Measurements from ENCODE around the gene TMEM63B. TPM values are rescaled to one million over a fixed set of nuclear protein-coding genes. Genes with fewer than 3 reads are reported as not detected.
"Not testable (repeated sequence)": the region's sequence is repeated elsewhere in the genome, so short reads cannot be mapped to it uniquely, and the experiment has no call there.

The TMEM63B gene
- total RNA-seq, 2 experiments from 2014 or later = 16.0 to 17.8 TPM

DNA sequence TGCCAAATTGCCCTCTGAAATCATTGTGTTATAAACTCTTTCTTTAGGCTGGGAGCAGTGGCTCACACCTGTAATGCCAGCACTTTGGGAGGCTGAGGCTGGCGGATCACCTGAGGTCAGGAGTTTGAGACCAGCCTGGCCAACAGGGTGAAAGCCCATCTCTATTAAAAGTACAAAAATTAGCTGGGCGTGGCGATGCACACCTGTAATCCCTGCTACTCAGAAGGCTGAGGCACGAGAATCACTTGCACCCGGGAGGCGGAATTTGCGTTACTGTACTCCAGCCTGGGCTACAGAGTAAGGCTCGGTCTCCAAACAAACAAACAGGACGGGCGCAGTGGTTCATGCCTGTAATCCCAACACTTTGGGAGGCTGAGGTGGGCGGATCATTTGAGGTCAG, 69.0 kb downstream of the TMEM63B start:
- POLR2A ChIA-PET, CTCF ChIA-PET: not testable (repeated sequence)

DNA sequence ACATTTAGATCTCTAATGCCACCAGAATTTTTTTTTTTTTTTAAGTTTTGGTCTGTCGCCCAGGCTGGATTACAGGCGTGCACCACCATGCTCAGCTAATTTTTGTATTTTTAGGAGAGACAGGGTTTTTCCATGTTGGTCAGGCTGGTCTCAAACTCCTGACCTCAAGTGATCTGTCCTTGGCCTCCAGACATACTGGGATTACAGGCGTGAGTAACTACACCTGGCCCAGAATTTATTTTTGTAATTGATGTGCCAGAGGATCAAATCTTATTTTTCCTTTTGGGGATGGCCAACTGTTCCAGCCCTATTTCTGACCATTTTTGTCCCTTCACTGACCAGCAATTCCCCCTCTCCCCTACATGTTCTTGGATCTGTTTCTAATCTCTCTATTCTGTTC, 71.3 kb downstream of the TMEM63B start:
- ChIA-PET POLR2A (interaction anchor here (0.6 to 0.7 kb wide), 2 partner anchors 30 to 47 kb away, joined by 4 to 8 read pairs; no protein-coding TSS in a partner anchor), CTCF (no interaction called here)

DNA sequence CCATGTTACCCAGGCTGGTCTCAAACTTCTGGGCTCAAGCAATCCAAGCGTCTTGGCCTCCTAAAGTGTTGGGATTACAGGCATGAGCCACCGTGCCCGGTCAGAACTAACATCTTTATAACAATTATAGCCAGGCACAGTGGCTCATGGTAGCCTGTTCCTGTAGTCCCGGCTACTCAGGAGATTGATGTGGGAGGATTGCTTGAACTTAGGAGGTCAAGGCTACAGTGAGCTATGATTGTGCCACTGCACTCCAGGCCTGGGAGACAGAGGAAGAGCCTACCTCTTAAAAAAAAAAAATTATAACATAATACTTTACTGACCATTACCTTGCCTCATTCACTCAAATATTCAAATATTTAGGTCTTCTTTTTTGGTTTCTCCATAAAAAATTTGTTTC, 72.5 kb downstream of the TMEM63B start:
- ChIA-PET CTCF (no interaction called here), POLR2A (no interaction called here)

DNA sequence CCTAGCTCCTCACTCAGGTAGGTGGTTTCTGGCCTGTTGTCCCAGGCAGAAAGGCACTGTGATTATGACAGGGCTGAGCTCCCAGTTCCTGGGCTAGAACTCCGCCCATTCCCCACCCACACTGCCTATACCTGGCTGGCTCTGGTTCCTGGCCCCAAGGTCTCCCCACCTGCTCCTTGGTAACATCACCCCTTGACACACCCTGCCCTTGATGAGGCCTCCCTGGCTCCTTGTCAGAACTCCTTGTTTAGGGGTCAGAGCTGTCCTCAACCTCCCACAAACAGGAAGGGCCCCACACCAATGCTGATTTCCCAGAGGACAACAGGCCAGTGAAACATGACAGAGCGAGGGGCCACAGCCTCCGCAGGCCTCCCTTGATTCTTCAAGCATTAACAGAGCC, 73.8 kb downstream of the TMEM63B start:
- ChIA-PET CTCF (interaction anchor here (0.8 kb wide), 1 partner anchor 46 kb away, joined by 3 read pairs; the partner anchor contains the start of gene HSP90AB1), POLR2A (no interaction called here)

DNA sequence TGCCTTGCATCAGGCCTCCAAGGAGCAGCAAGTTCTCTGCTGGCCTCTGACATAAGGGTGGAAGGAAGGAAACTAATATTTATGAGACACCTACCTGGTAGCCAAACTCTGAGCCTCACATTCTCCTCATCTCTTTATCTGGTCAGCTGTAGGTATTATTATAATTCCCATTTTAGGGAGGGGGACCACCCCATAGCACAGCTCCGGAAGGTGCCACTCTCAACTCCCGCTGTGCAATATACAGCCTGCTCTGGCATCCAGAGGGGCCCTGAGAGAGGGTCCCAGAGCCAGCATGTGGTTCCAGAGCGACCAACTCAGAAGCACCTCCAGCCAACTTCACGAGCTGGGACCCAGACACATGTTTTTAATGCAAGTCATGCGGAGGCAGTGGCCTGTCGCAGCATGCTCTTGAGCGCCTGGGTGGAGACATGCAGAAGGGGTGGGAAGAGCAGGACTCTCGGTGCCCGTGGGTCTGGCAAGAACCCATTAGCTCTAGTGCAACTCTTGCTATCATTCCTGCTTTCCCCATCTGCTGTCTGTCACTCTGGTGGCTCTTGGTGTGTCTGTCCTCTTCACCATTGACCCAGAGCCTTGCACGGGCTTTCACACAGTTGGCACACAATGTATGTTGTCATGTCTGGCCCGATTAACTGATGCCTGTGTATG, 74.4 kb downstream of the TMEM63B start:
- ChIA-PET POLR2A (no interaction called here), CTCF (interaction anchor here (0.8 kb wide), 1 partner anchor 46 kb away, joined by 3 read pairs; the partner anchor contains the start of gene HSP90AB1)

DNA sequence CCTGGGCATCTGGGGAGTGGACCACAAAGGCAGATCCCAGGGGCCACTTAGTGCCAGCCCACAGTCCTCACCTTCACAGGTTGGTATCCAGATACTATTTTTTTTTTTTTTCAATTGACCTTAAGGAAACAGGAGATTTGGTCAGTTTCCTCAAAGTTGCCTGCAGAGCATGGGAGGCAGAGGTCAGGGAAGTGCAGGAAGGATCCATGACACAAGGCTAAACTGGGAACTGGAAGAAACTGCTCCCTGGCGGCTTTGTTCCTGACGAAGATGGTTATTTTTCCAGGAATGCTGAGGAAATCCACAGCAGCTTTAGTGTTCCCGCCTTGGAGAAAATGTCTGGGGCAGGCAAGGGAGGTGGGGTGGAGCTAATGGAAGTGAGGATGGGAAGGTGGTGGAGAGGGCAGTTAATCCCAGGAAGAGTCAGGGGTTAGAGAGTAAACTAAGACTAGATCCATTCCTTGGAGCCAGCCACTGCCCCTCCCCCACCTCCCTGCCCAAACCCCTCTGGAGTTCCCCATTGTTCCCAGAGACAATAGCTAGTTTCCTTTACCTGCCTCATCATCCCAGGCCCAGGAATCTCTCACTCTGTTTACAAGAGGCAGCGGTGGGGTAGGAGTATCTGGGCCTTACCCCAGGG, 75.1 kb downstream of the TMEM63B start:
- CTCF ChIA-PET = no interaction called here
- POLR2A ChIA-PET = no interaction called here

DNA sequence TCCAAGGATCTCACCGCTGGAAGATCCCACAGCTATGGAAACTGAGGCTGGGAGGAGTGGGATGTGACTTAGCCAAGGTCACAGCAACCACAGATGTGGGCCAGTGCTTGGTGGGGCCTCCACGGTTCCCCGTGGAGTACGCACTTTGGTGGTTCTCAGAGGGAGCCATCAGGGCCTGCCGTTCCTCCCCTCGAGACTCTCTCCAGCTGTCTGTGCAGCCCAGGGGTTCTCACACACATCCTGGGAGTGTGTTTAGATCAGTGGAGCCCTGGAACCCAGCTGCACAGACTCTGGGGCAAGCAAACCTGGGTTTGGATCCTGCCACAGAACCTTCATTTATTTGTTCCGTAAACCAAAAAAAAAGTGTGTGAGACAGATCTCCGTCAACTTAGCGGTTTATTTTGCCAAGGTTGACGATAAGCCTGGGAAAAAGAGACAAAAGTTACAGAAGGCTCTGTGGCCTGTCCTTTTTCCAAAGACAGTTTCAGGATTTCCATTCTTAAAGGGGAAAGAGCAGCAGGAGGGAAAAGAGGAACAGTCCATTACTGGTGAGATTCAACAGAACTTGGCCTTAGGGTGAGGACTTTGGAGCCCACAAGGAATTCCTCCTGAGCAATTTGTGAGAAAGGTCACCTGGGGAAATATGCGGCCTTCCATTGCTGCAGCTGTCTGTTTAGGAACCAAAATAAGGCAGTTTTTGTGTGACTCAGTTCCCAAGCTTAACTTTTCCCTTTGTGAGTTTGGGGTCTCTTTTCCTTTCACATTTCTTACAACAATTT, 75.8 kb downstream of the TMEM63B start:
- ChIA-PET CTCF (no interaction called here), POLR2A (no interaction called here)

DNA sequence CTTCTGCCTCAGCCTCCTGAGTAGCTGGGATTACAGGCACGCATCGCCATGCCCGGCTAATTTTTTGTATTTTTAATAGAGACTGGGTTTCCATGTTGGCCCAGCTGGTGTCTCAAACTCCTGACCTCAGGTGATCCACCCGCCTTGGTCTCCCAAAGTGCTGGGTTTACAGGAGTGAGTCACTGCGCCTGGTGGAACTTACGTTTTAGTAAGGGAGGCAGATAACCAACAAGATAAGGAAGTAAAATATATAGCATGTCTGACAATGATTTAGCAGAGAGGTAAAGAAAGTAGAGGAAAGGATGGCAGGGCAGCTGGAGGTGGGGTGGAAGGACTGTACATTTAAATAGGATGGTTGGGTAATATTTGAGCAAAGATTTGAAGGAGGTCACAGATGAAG, 76.6 kb downstream of the TMEM63B start:
- POLR2A ChIA-PET = no interaction called here

More for the DNA sequence above, 76.6 kb downstream of the TMEM63B start:
- CTCF ChIA-PET = no interaction called here

Other genes with a start within 250 kb of the TMEM63B start
- 10 to 100 TPM; 53.1 to 54.5 TPM for gene MRPL14, start 102 bp upstream of the TMEM63B start, total RNA-seq
- not detected for gene CAPN11, start 31.3 kb downstream of the TMEM63B start, total RNA-seq
- gene MYMX, start 89.4 kb downstream of the TMEM63B start, total RNA-seq = not detected
- 100 to 1,000 TPM; 116 TPM for gene SLC29A1, start 96.0 kb downstream of the TMEM63B start, total RNA-seq
- gene HSP90AB1, start 119.5 kb downstream of the TMEM63B start, total RNA-seq = 1,000 to 10,000 TPM; 2,366 to 2,390 TPM
- 10 to 100 TPM; 32.5 to 32.6 TPM for gene SLC35B2, start 130.0 kb downstream of the TMEM63B start, total RNA-seq
- gene NFKBIE, start 138.0 kb downstream of the TMEM63B start, total RNA-seq = 10 to 100 TPM; 27.8 to 28.7 TPM
- not detected for gene TMEM151B, start 142.9 kb downstream of the TMEM63B start, total RNA-seq
- 10 to 100 TPM; 24.5 to 24.9 TPM for gene AARS2, start 185.8 kb downstream of the TMEM63B start, total RNA-seq
- gene SPATS1, start 215.1 kb downstream of the TMEM63B start, total RNA-seq = not detected

Measured in activated CD8-positive, alpha-beta memory T cell treated with anti-CD3 and anti-CD28 coated beads for 36 hours (primary cell).